ENCODE data around the gene STEEP1. TPM values are rescaled to one million over a fixed set of nuclear protein-coding genes. Genes with fewer than 3 reads are reported as not detected.
A peak's percentile ranks its signal among the peaks of the same experiment; 100 is the strongest.

STEEP1 gene
- total RNA-seq, 1 experiment from 2014 or later: 87.6 TPM

DNA sequence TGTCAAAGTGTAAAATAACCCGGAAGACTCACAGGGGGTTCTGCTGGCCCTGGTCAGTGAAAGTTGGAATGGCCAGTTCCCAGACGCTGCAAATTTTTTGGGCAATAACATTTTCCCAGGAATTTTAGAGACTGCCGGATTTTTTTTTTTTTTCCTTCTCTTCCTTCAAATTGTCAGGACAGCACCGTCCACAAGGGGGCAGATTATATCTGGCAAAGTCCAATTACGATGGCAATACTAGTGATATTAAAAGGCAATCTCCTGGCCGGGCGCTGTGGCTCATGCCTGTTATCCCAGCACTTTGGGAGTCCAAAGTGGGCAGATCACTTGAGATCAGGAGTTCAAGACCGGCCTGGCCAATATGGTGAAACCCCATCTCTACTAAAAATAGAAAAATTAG lies 76.5 kb downstream of the STEEP1 start:
- peak; percentile 66 for DNase-seq (ENCODE audit: low read depth)

Other genes with a start within 250 kb of the STEEP1 start
- 34.3 and 46.8 TPM in 2 replicates for gene SLC25A43, start 166.1 kb downstream of the STEEP1 start, total RNA-seq (2014; rRNA removed; shearing (Covaris generic))
- gene SLC25A5, start 97.0 kb downstream of the STEEP1 start, total RNA-seq (2014; rRNA removed; shearing (Covaris generic)): 901 and 956 TPM in 2 replicates
- 110 and 132 TPM in 2 replicates for gene UBE2A, start 9.2 kb upstream of the STEEP1 start, total RNA-seq (2014; rRNA removed; shearing (Covaris generic))
- 9.0 and 15.7 TPM in 2 replicates for gene NKRF, start 41.0 kb upstream of the STEEP1 start, total RNA-seq (2014; rRNA removed; shearing (Covaris generic))
- 23.7 and 25.4 TPM in 2 replicates for gene SEPTIN6, start 127.8 kb upstream of the STEEP1 start, total RNA-seq (2014; rRNA removed; shearing (Covaris generic))
- 1.8 and 3.0 TPM in 2 replicates for gene SOWAHD, start 193.2 kb upstream of the STEEP1 start, total RNA-seq (2014; rRNA removed; shearing (Covaris generic))
- 4,086 and 14,063 TPM in 2 replicates for gene RPL39, start 226.2 kb upstream of the STEEP1 start, total RNA-seq (2014; rRNA removed; shearing (Covaris generic))

All from M059J (cell line).